Mesenchymal stem cell (in vitro differentiated cells and primary cell): ENCODE results near the gene P3H2.
A peak's percentile ranks its signal among the peaks of the same experiment; 100 is the strongest.

Source experiments
- DNase-seq: peaks from one replicate; pipeline ENCODE4 v3.0.0-alpha.2; 2013
- H2AFZ ChIP-seq: one replicate; pipeline ENCODE4 v1.6.1; 2013; ENCODE audit warnings: low read depth, mild to moderate bottlenecking, control low read depth, inconsistent platforms, low read length, moderate library complexity
- H2AK5ac ChIP-seq: 2 replicates; pipeline ENCODE4 v1.6.1; 2013; ENCODE audit warnings: low read length, moderate library complexity, mild to moderate bottlenecking, inconsistent platforms; ENCODE audit not compliant: severe bottlenecking
- H2BK120ac ChIP-seq: one replicate; pipeline ENCODE4 v1.6.1; 2013; ENCODE audit warnings: low read depth, mild to moderate bottlenecking, inconsistent platforms, low read length, moderate library complexity
- H2BK12ac ChIP-seq, 2 experiments: one replicate each; pipeline ENCODE4 v1.6.1; 2013; ENCODE audit warnings: inconsistent platforms in 2 of 2, low read length in 2 of 2, mild to moderate bottlenecking in 2 of 2, moderate library complexity in 2 of 2, control low read depth in 1 of 2
- H2BK15ac ChIP-seq: one replicate; pipeline ENCODE4 v1.6.1; 2013; ENCODE audit warnings: mild to moderate bottlenecking, low read depth, inconsistent platforms; ENCODE audit not compliant: poor library complexity, severe bottlenecking
- H2BK5ac ChIP-seq: 2 replicates; pipeline ENCODE4 v1.6.1; 2013; ENCODE audit warnings: low read depth, mild to moderate bottlenecking, low read length, control low read depth, inconsistent platforms; ENCODE audit not compliant: poor library complexity, severe bottlenecking
- H3K14ac ChIP-seq, 2 experiments: one replicate each; pipeline ENCODE4 v1.6.1; 2013; ENCODE audit warnings: inconsistent platforms in 2 of 2, low read length in 2 of 2, control low read depth in 1 of 2, mild to moderate bottlenecking in 1 of 2, moderate library complexity in 1 of 2
- H3K18ac ChIP-seq, 2 experiments: one replicate each; pipeline ENCODE4 v1.6.1; 2013; ENCODE audit warnings: inconsistent platforms in 2 of 2, low read length in 2 of 2, control low read depth in 1 of 2, low read depth in 1 of 2, mild to moderate bottlenecking in 1 of 2
- H3K23ac ChIP-seq, 2 experiments: one replicate each; pipeline ENCODE4 v1.6.1; 2013; ENCODE audit warnings: inconsistent platforms in 2 of 2, low read length in 2 of 2, mild to moderate bottlenecking in 2 of 2, moderate library complexity in 2 of 2, control low read depth in 1 of 2
- H3K27ac ChIP-seq: 2 replicates; pipeline ENCODE4 v1.5.1; 2013; ENCODE audit warnings: mild to moderate bottlenecking, moderate library complexity, low read length, control low read depth, inconsistent platforms; ENCODE audit not compliant: poor library complexity, severe bottlenecking
- H3K27me3 ChIP-seq, 2 experiments: 2 replicates each; pipeline versions ENCODE4 v1.6.1 to v1.7.0; 2013; ENCODE audit warnings: low read length in 2 of 2, mild to moderate bottlenecking in 2 of 2, moderate library complexity in 2 of 2, control low read depth in 1 of 2, inconsistent platforms in 1 of 2; ENCODE audit not compliant: control insufficient read depth in 1 of 2, insufficient read depth in 1 of 2
- H3K36me3 ChIP-seq, 2 experiments: 2 replicates each; pipeline versions ENCODE4 v1.6.1 to v1.7.0; 2013; ENCODE audit warnings: low read length in 2 of 2, control low read depth in 1 of 2, inconsistent platforms in 1 of 2, low read depth in 1 of 2, mild to moderate bottlenecking in 1 of 2; ENCODE audit not compliant: insufficient read depth in 2 of 2, control insufficient read depth in 1 of 2
- H3K4ac ChIP-seq, 2 experiments: one replicate each; pipeline ENCODE4 v1.6.1; 2013; ENCODE audit warnings: inconsistent platforms in 2 of 2, low read length in 2 of 2, mild to moderate bottlenecking in 2 of 2, moderate library complexity in 2 of 2, control low read depth in 1 of 2, low read depth in 1 of 2
- H3K4me1 ChIP-seq: 2 replicates; pipeline ENCODE4 v1.6.1; 2013; ENCODE audit warnings: low read depth, low read length, control low read depth; ENCODE audit not compliant: control insufficient read depth, insufficient read depth
- H3K4me2 ChIP-seq: 2 replicates; pipeline ENCODE4 v1.6.1; 2013; ENCODE audit warnings: low read length, mild to moderate bottlenecking, inconsistent platforms; ENCODE audit not compliant: poor library complexity, severe bottlenecking
- H3K4me3 ChIP-seq, 2 experiments: 2 replicates each; pipeline versions ENCODE4 v1.5.1 to v1.7.0; 2013; ENCODE audit warnings: low read length in 2 of 2, mild to moderate bottlenecking in 2 of 2, control low read depth in 1 of 2, low read depth in 1 of 2; ENCODE audit not compliant: insufficient read depth in 1 of 2
- H3K79me1 ChIP-seq: replicated peaks from 2 replicates; pipeline ENCODE4 v1.6.1; 2013; ENCODE audit warnings: mild to moderate bottlenecking, control low read depth, low read length, inconsistent platforms; ENCODE audit not compliant: poor library complexity, severe bottlenecking
- H3K9ac ChIP-seq: 2 replicates; pipeline ENCODE4 v1.7.0; 2013; ENCODE audit warnings: mild to moderate bottlenecking, low read length, moderate library complexity
- H3K9me3 ChIP-seq: 2 replicates; pipeline ENCODE4 v1.7.0; 2013; ENCODE audit warnings: mild to moderate bottlenecking, low read length; ENCODE audit not compliant: control insufficient read depth
- H4K8ac ChIP-seq: one replicate; pipeline ENCODE4 v1.6.1; 2013; ENCODE audit warnings: inconsistent platforms, mild to moderate bottlenecking, low read length, moderate library complexity
- H4K91ac ChIP-seq: one replicate; pipeline ENCODE4 v1.6.1; 2013; ENCODE audit warnings: mild to moderate bottlenecking, low read length, inconsistent platforms
- WGBS: methylation state at CpG from one replicate; pipeline ENCODE4 v1.1.7; 2013; ENCODE audit warnings: mixed read lengths; 5-methylcytosine and 5-hydroxymethylcytosine counted together

P3H2 gene

GRCh38 chr3:190127797-190128196 is 7.1 kb upstream of the P3H2 start:
- Histone ChIP-seq H2BK12ac (no peak overlapping the region), H3K4me1 (peaks cover 7% of the 10 kb centered on the region), H2BK120ac (no peak overlapping the region), H3K9me3 (no peaks in the 10 kb centered on the region), H3K79me1 (no peaks in the 10 kb centered on the region), H4K91ac (no peak overlapping the region), H3K14ac (no peak overlapping the region), H3K9ac (no peak overlapping the region), H2BK5ac (no peak overlapping the region), H2BK15ac (no peak overlapping the region), H2AK5ac (peak overlapping the region; percentile 8), H3K27me3 (no peaks in the 10 kb centered on the region), H2AFZ (no peak overlapping the region), H3K4ac (no peak overlapping the region), H3K27ac (no peak overlapping the region), H3K18ac (no peak overlapping the region), H3K23ac (no peak overlapping the region), H3K4me2 (no peak overlapping the region), H3K36me3 (no peaks in the 10 kb centered on the region), H4K8ac (no peak overlapping the region), H3K4me3 (no peak overlapping the region)
- WGBS: 83% methylated on average over 4 of the region's 6 CpGs
- no peak for DNase-seq

GRCh38 chr3:190127195-190127594 is 6.5 kb upstream of the P3H2 start:
- Histone ChIP-seq H3K4me1 (peaks cover 9% of the 10 kb centered on the region), H3K14ac (no peak overlapping the region), H2BK5ac (no peak overlapping the region), H2AK5ac (peak overlapping the region; percentile 78), H3K23ac (no peak overlapping the region), H3K27ac (no peak overlapping the region), H2BK15ac (no peak overlapping the region), H3K9me3 (no peaks in the 10 kb centered on the region), H3K36me3 (no peaks in the 10 kb centered on the region), H2BK120ac (no peak overlapping the region), H3K4me3 (no peak overlapping the region), H4K8ac (no peak overlapping the region), H3K4ac (no peak overlapping the region), H3K79me1 (no peaks in the 10 kb centered on the region), H4K91ac (no peak overlapping the region), H2AFZ (no peak overlapping the region), H3K27me3 (no peaks in the 10 kb centered on the region), H3K9ac (no peak overlapping the region), H3K18ac (no peak overlapping the region), H3K4me2 (no peak overlapping the region), H2BK12ac (no peak overlapping the region)
- no CpG with 5 or more reads among the region's 1 CpG for WGBS
- no peak for DNase-seq

- Histone ChIP-seq H3K9me3 (no peaks in the 10 kb centered on the region), H3K79me1 (peaks cover 2% of the 10 kb centered on the region), H2BK12ac (no peak overlapping the region), H3K23ac (no peak overlapping the region), H3K18ac (no peak overlapping the region), H2BK120ac (no peak overlapping the region), H3K4me1 (peaks cover 16% of the 10 kb centered on the region), H3K4me2 (no peak overlapping the region), H3K27ac (no peak overlapping the region), H4K91ac (no peak overlapping the region), H3K36me3 (no peaks in the 10 kb centered on the region), H2BK15ac (no peak overlapping the region), H3K14ac (no peak overlapping the region), H2AFZ (no peak overlapping the region), H3K9ac (no peak overlapping the region), H3K4me3 (no peak overlapping the region), H3K27me3 (no peaks in the 10 kb centered on the region), H3K4ac (no peak overlapping the region), H2BK5ac (no peak overlapping the region), H4K8ac (no peak overlapping the region), H2AK5ac (no peak overlapping the region)
- 96% methylated on average over 6 of the region's 9 CpGs for WGBS
- DNase-seq: no peak
Observed at GRCh38 chr3:190125436-190126068, 4.9 kb upstream of the P3H2 start.

- Histone ChIP-seq H4K91ac (no peak overlapping the region), H4K8ac (no peak overlapping the region), H3K14ac (no peak overlapping the region), H3K9ac (no peak overlapping the region), H3K23ac (no peak overlapping the region), H3K4me1 (peaks cover 16% of the 10 kb centered on the region), H2AFZ (no peak overlapping the region), H3K4me3 (no peak overlapping the region), H2AK5ac (peak overlapping the region; percentile 77), H3K36me3 (no peaks in the 10 kb centered on the region), H2BK120ac (no peak overlapping the region), H3K79me1 (peaks cover 2% of the 10 kb centered on the region), H2BK15ac (no peak overlapping the region), H3K4me2 (peak overlapping the region; percentile 19), H3K9me3 (no peaks in the 10 kb centered on the region), H3K4ac (no peak overlapping the region), H3K27ac (peak overlapping the region; percentile 31), H2BK12ac (no peak overlapping the region), H3K18ac (no peak overlapping the region), H2BK5ac (no peak overlapping the region), H3K27me3 (peaks cover 0 to 11% of the 10 kb centered on the region in 2 experiments)
- 89% methylated on average over 3 of the region's 3 CpGs for WGBS
- DNase-seq: no peak
Observed at GRCh38 chr3:190124067-190124466, 3.4 kb upstream of the P3H2 start.
